ENCODE data around the gene REC8.

Gene REC8

DNA sequence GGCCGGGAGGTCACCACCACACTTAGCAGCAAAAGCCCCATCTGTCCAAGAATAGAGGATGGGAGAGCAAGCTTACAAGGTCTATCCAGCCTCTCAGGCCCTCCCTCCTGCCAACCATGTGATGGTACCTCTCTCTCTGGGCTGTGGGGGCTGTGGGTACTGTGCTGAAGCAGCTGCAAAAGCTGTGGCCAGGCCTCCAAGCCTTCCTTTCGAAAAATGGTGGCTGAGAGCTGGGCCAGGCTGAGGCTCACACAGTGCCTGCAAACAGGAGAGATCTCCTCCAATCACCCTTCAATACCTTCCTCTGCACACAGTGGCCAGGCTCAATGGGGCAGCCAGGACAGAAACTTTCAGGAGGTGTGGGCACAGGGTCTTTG lies 15.6 kb downstream of the REC8 start:
- H3K27ac ChIP-seq (ENCODE audit: low read length) = peak overlapping the region; percentile 3
- peaks cover 14% of the 10 kb centered on the region; the same call in 1 of the 2 replicates for H4K20me1 ChIP-seq (ENCODE audit: insufficient read depth, low read length)

DNA sequence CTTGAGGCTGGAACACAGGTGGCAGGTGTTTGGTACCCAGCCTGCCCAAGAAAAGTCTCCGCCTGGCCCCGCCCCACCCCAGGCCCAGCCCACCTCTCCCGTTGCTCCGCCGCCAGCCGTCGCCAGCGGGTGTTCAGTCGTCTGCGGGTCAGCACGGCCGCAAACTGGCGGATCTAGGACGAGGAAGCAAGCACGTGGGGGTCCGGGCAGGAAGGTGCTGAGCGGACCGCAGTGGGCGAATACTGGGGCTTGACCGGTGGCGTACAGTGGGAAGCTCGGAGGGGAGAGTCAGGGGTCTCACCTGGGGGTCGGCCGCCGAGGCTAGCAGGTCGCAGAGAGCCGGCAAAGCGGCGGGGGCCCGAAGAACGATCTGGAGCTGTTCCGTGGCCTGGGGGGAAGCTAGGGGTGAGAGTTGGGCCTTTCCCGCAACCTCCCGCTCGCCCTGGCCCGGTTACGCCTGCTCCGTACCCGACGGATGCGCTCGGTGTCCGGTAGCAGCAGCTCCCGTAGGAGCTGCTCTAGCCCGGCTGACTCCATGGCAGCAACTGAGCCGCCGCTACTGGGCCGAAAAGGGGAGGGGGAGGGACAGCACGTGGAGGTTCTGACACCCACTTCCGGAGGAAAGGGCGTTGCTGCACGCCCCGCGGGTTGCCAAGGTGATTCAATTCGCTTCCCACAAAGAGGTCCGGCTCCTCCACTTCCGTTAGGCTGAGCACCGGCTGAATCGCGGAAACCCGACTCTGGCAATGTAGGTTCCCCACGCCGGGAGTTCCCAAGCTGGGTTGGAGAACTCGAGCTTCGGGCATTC lies 16.6 kb downstream of the REC8 start, which contains the start of gene IPO4:
IPO4 (minus strand) TSS at position 566 of the 808 bp plus-strand sequence; CDS start at position 537, 29 bp downstream.
- Histone ChIP-seq H3K27me3 (ENCODE audit: insufficient read depth, low read length, poor library complexity) (no peaks in the 10 kb centered on the region), H3K9ac (ENCODE audit: low read depth, low read length) (peak within 1 kb of the TSS; percentile 66), H3K4me1 (ENCODE audit: insufficient read depth, low read length) (peaks cover 51% of the 10 kb centered on the region), H4K20me1 (ENCODE audit: insufficient read depth, low read length) (peaks cover 9% of the 10 kb centered on the region; the same call in 1 of the 2 replicates), H3K36me3 (ENCODE audit: insufficient read depth, low read length) (peaks cover 60% of the 10 kb centered on the region), H3K4me3 (ENCODE audit: low read depth in 1 of 2, low read length in 2 of 2) (peak within 1 kb of the TSS; percentile 61 to 86; a peak in 3 of 4 replicates), H2AFZ (ENCODE audit: low read depth, low read length) (peak within 1 kb of the TSS; percentile 81), H3K4me2 (ENCODE audit: insufficient read depth, low read length) (peak within 1 kb of the TSS; percentile 92), H3K79me2 (ENCODE audit: insufficient read depth, low read length) (peaks cover 34% of the 10 kb centered on the region), H3K9me3 (ENCODE audit: insufficient read depth, low read length, severe bottlenecking) (no peaks in the 10 kb centered on the region), H3K27ac (ENCODE audit: low read length) (peak within 1 kb of the TSS; percentile 72)
- TF ChIP-seq, protein P1, sequence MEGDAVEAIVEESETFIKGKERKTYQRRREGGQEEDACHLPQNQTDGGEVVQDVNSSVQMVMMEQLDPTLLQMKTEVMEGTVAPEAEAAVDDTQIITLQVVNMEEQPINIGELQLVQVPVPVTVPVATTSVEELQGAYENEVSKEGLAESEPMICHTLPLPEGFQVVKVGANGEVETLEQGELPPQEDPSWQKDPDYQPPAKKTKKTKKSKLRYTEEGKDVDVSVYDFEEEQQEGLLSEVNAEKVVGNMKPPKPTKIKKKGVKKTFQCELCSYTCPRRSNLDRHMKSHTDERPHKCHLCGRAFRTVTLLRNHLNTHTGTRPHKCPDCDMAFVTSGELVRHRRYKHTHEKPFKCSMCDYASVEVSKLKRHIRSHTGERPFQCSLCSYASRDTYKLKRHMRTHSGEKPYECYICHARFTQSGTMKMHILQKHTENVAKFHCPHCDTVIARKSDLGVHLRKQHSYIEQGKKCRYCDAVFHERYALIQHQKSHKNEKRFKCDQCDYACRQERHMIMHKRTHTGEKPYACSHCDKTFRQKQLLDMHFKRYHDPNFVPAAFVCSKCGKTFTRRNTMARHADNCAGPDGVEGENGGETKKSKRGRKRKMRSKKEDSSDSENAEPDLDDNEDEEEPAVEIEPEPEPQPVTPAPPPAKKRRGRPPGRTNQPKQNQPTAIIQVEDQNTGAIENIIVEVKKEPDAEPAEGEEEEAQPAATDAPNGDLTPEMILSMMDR (IDR thresholded peaks at IDR 0.05; ENCODE audit: borderline replicate concordance, extremely low read depth, low read length, poor library complexity, severe bottlenecking) = no peak
- TF ChIP-seq EZH2 (IDR thresholded peaks at IDR 0.05; ENCODE audit: borderline replicate concordance, low read depth, low read length, severe bottlenecking) = no peak
- peak; percentile 93 for ATAC-seq (ENCODE audit: insufficient read depth, low read depth)
- peak; percentile 97 for DNase-seq

More for the DNA sequence above, 15.6 kb downstream of the REC8 start:
- Histone ChIP-seq H3K4me1 (ENCODE audit: insufficient read depth, low read length) (peaks cover 45% of the 10 kb centered on the region), H3K79me2 (ENCODE audit: insufficient read depth, low read length) (peaks cover 27% of the 10 kb centered on the region), H3K4me3 (ENCODE audit: low read depth in 1 of 2, low read length in 2 of 2) (peak overlapping the region; percentile 61 to 86; a peak in 3 of 4 replicates), H3K9ac (ENCODE audit: low read depth, low read length) (peak overlapping the region; percentile 66), H3K9me3 (ENCODE audit: insufficient read depth, low read length, severe bottlenecking) (no peaks in the 10 kb centered on the region), H2AFZ (ENCODE audit: low read depth, low read length) (no peak overlapping the region), H3K4me2 (ENCODE audit: insufficient read depth, low read length) (peak overlapping the region; percentile 92), H3K36me3 (ENCODE audit: insufficient read depth, low read length) (peaks cover 62% of the 10 kb centered on the region), H3K27me3 (ENCODE audit: insufficient read depth, low read length, poor library complexity) (no peaks in the 10 kb centered on the region)
- no peak for ATAC-seq (ENCODE audit: insufficient read depth, low read depth)
- no peak for TF ChIP-seq EZH2 (IDR thresholded peaks at IDR 0.05; ENCODE audit: borderline replicate concordance, low read depth, low read length, severe bottlenecking)
- peak; percentile 18 for DNase-seq

DNA sequence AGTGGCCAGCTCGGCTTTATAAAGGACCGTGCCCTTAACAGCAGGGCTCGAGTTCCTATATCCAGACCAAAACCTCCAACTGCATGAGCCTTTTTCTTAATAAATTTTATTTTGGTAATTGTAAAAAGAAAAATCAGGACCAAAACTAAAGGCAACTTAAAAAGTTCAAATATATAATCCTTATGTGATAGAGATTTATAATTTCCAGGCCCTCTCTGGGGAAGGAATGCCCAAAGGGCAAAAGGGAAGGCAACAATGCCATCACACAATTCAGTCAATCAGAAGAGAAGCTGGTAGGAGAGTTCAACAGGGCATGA lies 17.1 kb downstream of the REC8 start:
- peak overlapping the region; percentile 72 for H3K27ac ChIP-seq (ENCODE audit: low read length)
- H3K4me1 ChIP-seq (ENCODE audit: insufficient read depth, low read length) = peaks cover 54% of the 10 kb centered on the region
- ATAC-seq (ENCODE audit: insufficient read depth, low read depth) = no peak
- peak overlapping the region; percentile 92 for H3K4me2 ChIP-seq (ENCODE audit: insufficient read depth, low read length)
- H3K79me2 ChIP-seq (ENCODE audit: insufficient read depth, low read length) = peaks cover 37% of the 10 kb centered on the region
- H3K4me3 ChIP-seq (ENCODE audit: low read depth in 1 of 2, low read length in 2 of 2) = peak overlapping the region; percentile 19 to 86; a peak in 3 of 4 replicates
- peaks cover 9% of the 10 kb centered on the region; the same call in 1 of the 2 replicates for H4K20me1 ChIP-seq (ENCODE audit: insufficient read depth, low read length)
- no peaks in the 10 kb centered on the region for H3K9me3 ChIP-seq (ENCODE audit: insufficient read depth, low read length, severe bottlenecking)
- H3K9ac ChIP-seq (ENCODE audit: low read depth, low read length) = peak overlapping the region; percentile 66
- H3K27me3 ChIP-seq (ENCODE audit: insufficient read depth, low read length, poor library complexity) = no peaks in the 10 kb centered on the region
- H2AFZ ChIP-seq (ENCODE audit: low read depth, low read length) = peak overlapping the region; percentile 72
- TF ChIP-seq, protein P1 (IDR thresholded peaks at IDR 0.05; ENCODE audit: borderline replicate concordance, extremely low read depth, low read length, poor library complexity, severe bottlenecking) = no peak
- TF ChIP-seq EZH2 (IDR thresholded peaks at IDR 0.05; ENCODE audit: borderline replicate concordance, low read depth, low read length, severe bottlenecking) = no peak
- DNase-seq = no peak
- H3K36me3 ChIP-seq (ENCODE audit: insufficient read depth, low read length) = peaks cover 56% of the 10 kb centered on the region

DNA sequence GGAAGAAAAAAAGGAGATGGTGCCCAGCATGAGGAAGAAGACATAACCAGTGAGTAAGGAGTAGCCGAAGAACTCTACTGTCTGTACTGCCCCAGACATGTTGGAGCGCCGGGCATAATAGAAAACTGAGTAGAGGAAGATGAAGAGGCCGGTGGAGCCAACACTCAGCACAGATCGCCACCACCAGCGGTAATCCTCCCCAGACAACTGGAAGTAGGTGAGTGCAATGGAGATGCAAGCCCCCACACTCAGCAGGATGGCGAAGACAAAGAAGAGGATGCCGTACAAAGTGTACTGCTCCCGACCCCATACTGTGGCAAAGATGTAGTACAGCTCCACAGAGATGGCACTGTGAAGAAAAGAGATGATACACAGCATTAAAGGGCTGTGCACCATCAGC lies 17.6 kb downstream of the REC8 start:
- Histone ChIP-seq H3K9me3 (ENCODE audit: insufficient read depth, low read length, severe bottlenecking) (no peaks in the 10 kb centered on the region), H3K4me3 (ENCODE audit: low read depth in 1 of 2, low read length in 2 of 2) (peak overlapping the region in 1 of 2 experiments; percentile 86; a peak in 1 of 4 replicates), H3K27me3 (ENCODE audit: insufficient read depth, low read length, poor library complexity) (no peaks in the 10 kb centered on the region), H3K79me2 (ENCODE audit: insufficient read depth, low read length) (peaks cover 41% of the 10 kb centered on the region), H2AFZ (ENCODE audit: low read depth, low read length) (peak overlapping the region; percentile 72; the same call in 1 of the 2 replicates), H3K36me3 (ENCODE audit: insufficient read depth, low read length) (peaks cover 54% of the 10 kb centered on the region), H4K20me1 (ENCODE audit: insufficient read depth, low read length) (peaks cover 9% of the 10 kb centered on the region; the same call in 1 of the 2 replicates), H3K9ac (ENCODE audit: low read depth, low read length) (peak overlapping the region; percentile 66), H3K4me2 (ENCODE audit: insufficient read depth, low read length) (peak overlapping the region; percentile 92), H3K27ac (ENCODE audit: low read length) (peak overlapping the region; percentile 72; the same call in 1 of the 2 replicates), H3K4me1 (ENCODE audit: insufficient read depth, low read length) (peaks cover 59% of the 10 kb centered on the region)
- DNase-seq (no peak), ATAC-seq (ENCODE audit: insufficient read depth, low read depth) (no peak)
- TF ChIP-seq, protein P1 (IDR thresholded peaks at IDR 0.05; ENCODE audit: borderline replicate concordance, extremely low read depth, low read length, poor library complexity, severe bottlenecking) = no peak
- no peak for TF ChIP-seq EZH2 (IDR thresholded peaks at IDR 0.05; ENCODE audit: borderline replicate concordance, low read depth, low read length, severe bottlenecking)

Measured in DND-41 (cell line).